GM12878 (cell line): Measurements from ENCODE around the gene LHX5. TPM values are rescaled to one million over a fixed set of nuclear protein-coding genes. Genes with fewer than 3 reads are reported as not detected.

Experiments
- ATAC-seq: fragments of 200-7000 bp; cut with Tn5 transposase; 3 replicates; pipeline ENCODE4 v1.9.1; 2020; ENCODE audit warnings: mild to moderate bottlenecking, moderate library complexity
- BruUV-seq: library from RNA; stranded (reverse); fragments of 400-500 nt; replicated peaks from 2 replicates; lab custom pipeline; 2021; lab: Mats Ljungman, UMichigan
- CTCF ChIA-PET: fragments of 300-600 bp; sonication (Branson Sonifier 250); formaldehyde crosslinking; extraction: SDS; loops from one replicate; lab custom pipeline; 2021; ENCODE audit warnings: inconsistent platforms; lab: Yijun Ruan, JAX
- POLR2A ChIA-PET: fragments of 350-600 bp; formaldehyde crosslinking; extraction: SDS; loops from one replicate; lab custom pipeline; 2021; ENCODE audit warnings: inconsistent platforms; lab: Charles Lee
- RAD21 ChIA-PET: fragments of 300-600 bp; sonication (Branson Sonifier 250); formaldehyde crosslinking; loops from one replicate; lab custom pipeline; 2023; ENCODE audit warnings: antibody characterized with exemption; ENCODE audit not compliant: unreplicated experiment; lab: Charles Lee
- SMC1A ChIA-PET: fragments of 300-600 bp; sonication (Branson Sonifier 250); formaldehyde crosslinking; loops from one replicate; lab custom pipeline; 2023; ENCODE audit not compliant: unreplicated experiment, uncharacterized antibody; lab: Charles Lee
- DNase-seq: peaks from one replicate; pipeline ENCODE4 v3.0.0-alpha.2; 2011; ENCODE audit warnings: low read depth, low spot score
- FAIRE-seq: peaks from 3 replicates; lab custom pipeline; 2011; peaks lifted over from hg19 to GRCh38; lab: Jason Lieb, UNC
- H2AFZ ChIP-seq: 2 replicates; pipeline ENCODE4 v1.6.0; 2011; ENCODE audit warnings: low read depth, low read length, control low read depth; ENCODE audit not compliant: control insufficient read depth
- H3K27ac ChIP-seq: 2 replicates; pipeline ENCODE4 v1.5.1; 2011; ENCODE audit warnings: control low read depth; ENCODE audit not compliant: control insufficient read depth, insufficient read depth
- H3K27me3 ChIP-seq, 2 experiments: replicated peaks in 1 of 2; 2 replicates each; pipeline versions ENCODE4 v1.6.0 to v1.6.1; 2011; ENCODE audit warnings: low read length in 1 of 2; ENCODE audit not compliant: control insufficient read depth in 2 of 2, insufficient read depth in 2 of 2
- H3K36me3 ChIP-seq, 2 experiments: 2 replicates each; pipeline ENCODE4 v1.5.1; 2011; ENCODE audit warnings: low read length in 1 of 2; ENCODE audit not compliant: control insufficient read depth in 2 of 2, insufficient read depth in 2 of 2
- H3K4me1 ChIP-seq: 2 replicates; pipeline ENCODE4 v1.6.1; 2011; ENCODE audit warnings: mild to moderate bottlenecking, low read length, moderate library complexity, mixed read lengths; ENCODE audit not compliant: control insufficient read depth, insufficient read depth
- H3K4me2 ChIP-seq: 2 replicates; pipeline ENCODE4 v1.6.0; 2011; ENCODE audit warnings: control low read depth; ENCODE audit not compliant: control insufficient read depth, insufficient read depth
- H3K4me3 ChIP-seq: fragments of 200-600 bp; sonication (generic); 2 replicates; pipeline ENCODE4 v1.5.1; 2016
- H3K79me2 ChIP-seq: 2 replicates; pipeline ENCODE4 v1.6.0; 2011; ENCODE audit warnings: low read length; ENCODE audit not compliant: control insufficient read depth, insufficient read depth
- H3K9ac ChIP-seq: 2 replicates; pipeline ENCODE4 v1.8.0; 2011; ENCODE audit warnings: low read length, control low read depth, mixed read lengths; ENCODE audit not compliant: control insufficient read depth, insufficient read depth
- H3K9me3 ChIP-seq: replicated peaks from 3 replicates; pipeline ENCODE4 v1.5.1; 2011; ENCODE audit warnings: mild to moderate bottlenecking, low read length; ENCODE audit not compliant: control insufficient read depth, insufficient read depth
- H4K20me1 ChIP-seq: 2 replicates; pipeline ENCODE4 v1.6.0; 2011; ENCODE audit not compliant: control insufficient read depth, insufficient read depth
- KDM1A ChIP-seq: fragments of 200-600 bp; sonication (generic); IDR thresholded peaks from 2 replicates; pipeline ENCODE4 v1.6.1; 2016; ENCODE audit warnings: borderline replicate concordance
- TCF12 ChIP-seq: IDR thresholded peaks from 2 replicates; pipeline ENCODE4 v1.6.1; 2011; ENCODE audit warnings: low read depth, mild to moderate bottlenecking, low read length
- WGBS: methylation state at CpG from one replicate; pipeline ENCODE4 v1.1.6; 2016; ENCODE audit warnings: low lambda C conversion rate; ENCODE audit not compliant: insufficient replicate concordance, insufficient coverage; ENCODE audit errors: missing lambda C conversion rate; 5-methylcytosine and 5-hydroxymethylcytosine counted together
- in situ Hi-C: fragments of 300-500 bp; cut with MboI; formaldehyde crosslinking; loops from 9 replicates; pipeline ENCODE4 v1.14.3; 2018; ENCODE audit warnings: mixed read lengths
- intact Hi-C: fragments of 100-400 bp; cut with micrococcal nuclease; formaldehyde crosslinking; loops from one replicate; pipeline ENCODE4 v1.14.2; 2022; ENCODE audit not compliant: unreplicated experiment
- polyA plus RNA-seq, 11 experiments: library from polyadenylated mRNA; depleted of rRNA in 4 of 11; unstranded in 6 of 11; stranded (reverse) in 5 of 11; fragments of >200 nt; fragmentation: Nextera tagmentation in 4 of 11; fragmentation: Illumina TruSeq in 1 of 11; extraction: Ambion mirVana in 4 of 11; extraction: Trizol in 1 of 11; gene quantifications; 1 replicate in 1 of 11; 2 replicates in 10 of 11; pipeline versions ENCODE4 v1.2.1 to v1.2.3, GENCODE V29; 2011 to 2016; ENCODE audit warnings: inconsistent platforms in 2 of 11, missing spikeins in 2 of 11, low read depth in 1 of 11
- total RNA-seq, 4 experiments: library from RNA; depleted of rRNA in 3 of 4; stranded (reverse); fragments of >200 nt in 3 of 4; fragmentation: Illumina TruSeq in 1 of 4; extraction: Trizol in 1 of 4; gene quantifications; 2 replicates each; pipeline versions ENCODE4 v1.2.1 to v1.2.3, GENCODE V29; 2013 to 2021
- TF ChIP-seq, protein P1 (sequence below): fragments of 450-650 bp; IDR thresholded peaks from 2 replicates; pipeline ENCODE4 v1.6.1; 2017; ENCODE audit warnings: mild to moderate bottlenecking, moderate library complexity
- TF ChIP-seq, protein P2 (sequence below), 3 experiments: IDR thresholded peaks in 2 of 3; conservative IDR thresholded peaks in 1 of 3; 2 replicates each; pipeline ENCODE4 v1.5.1; 2011; ENCODE audit warnings: low read depth in 3 of 3, low read length in 3 of 3, mild to moderate bottlenecking in 3 of 3, control low read depth in 2 of 3, moderate library complexity in 2 of 3, inconsistent platforms in 1 of 3, mixed read lengths in 1 of 3; ENCODE audit not compliant: control insufficient read depth in 2 of 3, insufficient read depth in 1 of 3; ENCODE audit errors: extremely low read depth in 1 of 3
- TF ChIP-seq, protein P3 (sequence below): fragments of 450-650 bp; IDR thresholded peaks from 2 replicates; pipeline ENCODE4 v1.6.1; 2017; ENCODE audit warnings: mild to moderate bottlenecking, low read depth, inconsistent platforms; ENCODE audit not compliant: poor library complexity, severe bottlenecking

Gene LHX5
- total and polyA plus RNA-seq, 10 of the 15 experiments (the other 5 are each of a cell fraction or from before 2014, with no cell fraction given): 0.03 TPM; not detected in 9

DNA sequence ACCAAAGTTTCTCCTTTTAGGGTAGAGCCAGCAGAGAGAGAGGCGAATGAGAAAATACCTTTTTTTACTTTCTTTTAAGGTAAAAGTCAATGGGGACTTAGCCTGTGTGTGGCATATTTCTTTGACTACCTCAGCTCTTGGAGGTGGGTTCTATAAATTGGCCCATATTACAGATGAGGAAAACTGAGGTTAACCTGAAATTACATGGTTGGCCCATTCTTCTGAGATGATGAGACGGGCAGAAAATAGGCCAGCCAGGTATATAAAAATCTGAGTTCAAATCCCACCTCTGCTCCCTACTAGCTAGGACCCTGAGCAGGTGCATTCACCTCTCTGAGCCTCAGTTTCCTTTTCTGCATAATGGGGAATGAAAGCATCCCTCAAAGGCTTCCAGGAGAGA, 22.4 kb downstream of the LHX5 start:
- no peaks in the 10 kb centered on the region for H3K27me3 ChIP-seq
- in situ Hi-C loops: no loop called here
- ChIA-PET POLR2A (no interaction called here), SMC1A (no interaction called here), RAD21 (no interaction called here), CTCF (interaction anchor here (0.6 kb wide), 1 partner anchor 29 kb away, joined by 3 read pairs; no protein-coding TSS in a partner anchor)
- no peaks in the 10 kb centered on the region for H3K79me2 ChIP-seq
- H3K4me1 ChIP-seq: no peaks in the 10 kb centered on the region
- no peak overlapping the region for H3K9ac ChIP-seq
- BruUV-seq: no TSS peak
- DNase-seq: no peak
- no peaks in the 10 kb centered on the region; the same call in 2 of the 3 replicates for H3K9me3 ChIP-seq
- no peak overlapping the region for H3K4me2 ChIP-seq
- H2AFZ ChIP-seq: no peak overlapping the region
- no peaks in the 10 kb centered on the region for H4K20me1 ChIP-seq
- 72% methylated on average over 2 of the region's 2 CpGs for WGBS
- no peak overlapping the region for H3K4me3 ChIP-seq
- H3K27ac ChIP-seq: no peak overlapping the region
- no peak for FAIRE-seq
- intact Hi-C loops: no loop called here
- no peaks in the 10 kb centered on the region for H3K36me3 ChIP-seq
- no peak for ATAC-seq
- no peak for TF ChIP-seq TCF12
- TF ChIP-seq, protein P1, sequence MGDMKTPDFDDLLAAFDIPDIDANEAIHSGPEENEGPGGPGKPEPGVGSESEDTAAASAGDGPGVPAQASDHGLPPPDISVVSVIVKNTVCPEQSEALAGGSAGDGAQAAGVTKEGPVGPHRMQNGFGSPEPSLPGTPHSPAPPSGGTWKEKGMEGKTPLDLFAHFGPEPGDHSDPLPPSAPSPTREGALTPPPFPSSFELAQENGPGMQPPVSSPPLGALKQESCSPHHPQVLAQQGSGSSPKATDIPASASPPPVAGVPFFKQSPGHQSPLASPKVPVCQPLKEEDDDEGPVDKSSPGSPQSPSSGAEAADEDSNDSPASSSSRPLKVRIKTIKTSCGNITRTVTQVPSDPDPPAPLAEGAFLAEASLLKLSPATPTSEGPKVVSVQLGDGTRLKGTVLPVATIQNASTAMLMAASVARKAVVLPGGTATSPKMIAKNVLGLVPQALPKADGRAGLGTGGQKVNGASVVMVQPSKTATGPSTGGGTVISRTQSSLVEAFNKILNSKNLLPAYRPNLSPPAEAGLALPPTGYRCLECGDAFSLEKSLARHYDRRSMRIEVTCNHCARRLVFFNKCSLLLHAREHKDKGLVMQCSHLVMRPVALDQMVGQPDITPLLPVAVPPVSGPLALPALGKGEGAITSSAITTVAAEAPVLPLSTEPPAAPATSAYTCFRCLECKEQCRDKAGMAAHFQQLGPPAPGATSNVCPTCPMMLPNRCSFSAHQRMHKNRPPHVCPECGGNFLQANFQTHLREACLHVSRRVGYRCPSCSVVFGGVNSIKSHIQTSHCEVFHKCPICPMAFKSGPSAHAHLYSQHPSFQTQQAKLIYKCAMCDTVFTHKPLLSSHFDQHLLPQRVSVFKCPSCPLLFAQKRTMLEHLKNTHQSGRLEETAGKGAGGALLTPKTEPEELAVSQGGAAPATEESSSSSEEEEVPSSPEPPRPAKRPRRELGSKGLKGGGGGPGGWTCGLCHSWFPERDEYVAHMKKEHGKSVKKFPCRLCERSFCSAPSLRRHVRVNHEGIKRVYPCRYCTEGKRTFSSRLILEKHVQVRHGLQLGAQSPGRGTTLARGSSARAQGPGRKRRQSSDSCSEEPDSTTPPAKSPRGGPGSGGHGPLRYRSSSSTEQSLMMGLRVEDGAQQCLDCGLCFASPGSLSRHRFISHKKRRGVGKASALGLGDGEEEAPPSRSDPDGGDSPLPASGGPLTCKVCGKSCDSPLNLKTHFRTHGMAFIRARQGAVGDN: no peak

DNA sequence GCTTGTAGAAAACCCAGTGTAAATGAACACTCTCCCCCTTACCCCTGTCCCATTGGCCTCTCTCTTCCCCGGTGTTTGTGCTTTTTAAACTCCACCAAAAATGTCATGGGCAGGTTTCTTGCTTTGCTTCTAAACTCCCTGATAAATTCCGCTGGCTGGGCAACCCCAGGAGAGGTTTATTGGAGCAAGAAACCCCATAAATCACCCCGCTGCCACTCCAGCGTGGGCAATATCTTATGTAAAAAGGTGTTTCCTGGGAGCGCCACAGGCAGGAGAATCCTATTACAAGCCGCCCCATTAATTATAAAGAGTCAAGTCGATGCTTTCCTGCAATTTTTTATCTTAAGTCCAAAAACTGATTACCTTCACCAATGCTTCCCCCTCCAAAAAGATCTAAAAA, 22.8 kb downstream of the LHX5 start:
- H3K27me3 ChIP-seq: no peaks in the 10 kb centered on the region; a peak in 1 of 4 replicates
- H3K4me2 ChIP-seq: no peak overlapping the region
- ChIA-PET POLR2A (no interaction called here), RAD21 (no interaction called here), SMC1A (no interaction called here), CTCF (no interaction called here)
- no peaks in the 10 kb centered on the region; the same call in 2 of the 3 replicates for H3K9me3 ChIP-seq
- H4K20me1 ChIP-seq: no peaks in the 10 kb centered on the region
- DNase-seq (no peak), FAIRE-seq (no peak), ATAC-seq (no peak)
- H3K4me3 ChIP-seq: no peak overlapping the region
- no peaks in the 10 kb centered on the region for H3K4me1 ChIP-seq
- H3K36me3 ChIP-seq: no peaks in the 10 kb centered on the region
- in situ Hi-C loops (no loop called here), intact Hi-C loops (no loop called here)
- 13% methylated on average over 7 of the region's 7 CpGs for WGBS
- no peak overlapping the region for H3K9ac ChIP-seq
- no peak for TF ChIP-seq KDM1A
- TF ChIP-seq, protein P2, sequence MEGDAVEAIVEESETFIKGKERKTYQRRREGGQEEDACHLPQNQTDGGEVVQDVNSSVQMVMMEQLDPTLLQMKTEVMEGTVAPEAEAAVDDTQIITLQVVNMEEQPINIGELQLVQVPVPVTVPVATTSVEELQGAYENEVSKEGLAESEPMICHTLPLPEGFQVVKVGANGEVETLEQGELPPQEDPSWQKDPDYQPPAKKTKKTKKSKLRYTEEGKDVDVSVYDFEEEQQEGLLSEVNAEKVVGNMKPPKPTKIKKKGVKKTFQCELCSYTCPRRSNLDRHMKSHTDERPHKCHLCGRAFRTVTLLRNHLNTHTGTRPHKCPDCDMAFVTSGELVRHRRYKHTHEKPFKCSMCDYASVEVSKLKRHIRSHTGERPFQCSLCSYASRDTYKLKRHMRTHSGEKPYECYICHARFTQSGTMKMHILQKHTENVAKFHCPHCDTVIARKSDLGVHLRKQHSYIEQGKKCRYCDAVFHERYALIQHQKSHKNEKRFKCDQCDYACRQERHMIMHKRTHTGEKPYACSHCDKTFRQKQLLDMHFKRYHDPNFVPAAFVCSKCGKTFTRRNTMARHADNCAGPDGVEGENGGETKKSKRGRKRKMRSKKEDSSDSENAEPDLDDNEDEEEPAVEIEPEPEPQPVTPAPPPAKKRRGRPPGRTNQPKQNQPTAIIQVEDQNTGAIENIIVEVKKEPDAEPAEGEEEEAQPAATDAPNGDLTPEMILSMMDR (IDR thresholded peaks at IDR 0.05 in 2 of 3, conservative IDR thresholded peaks at IDR 0.05 in 1 of 3; ENCODE audit: control insufficient read depth in 2 of 3, extremely low read depth in 1 of 3, insufficient read depth in 1 of 3, low read depth in 3 of 3, low read length in 3 of 3): no peak
- TF ChIP-seq, protein P3, sequence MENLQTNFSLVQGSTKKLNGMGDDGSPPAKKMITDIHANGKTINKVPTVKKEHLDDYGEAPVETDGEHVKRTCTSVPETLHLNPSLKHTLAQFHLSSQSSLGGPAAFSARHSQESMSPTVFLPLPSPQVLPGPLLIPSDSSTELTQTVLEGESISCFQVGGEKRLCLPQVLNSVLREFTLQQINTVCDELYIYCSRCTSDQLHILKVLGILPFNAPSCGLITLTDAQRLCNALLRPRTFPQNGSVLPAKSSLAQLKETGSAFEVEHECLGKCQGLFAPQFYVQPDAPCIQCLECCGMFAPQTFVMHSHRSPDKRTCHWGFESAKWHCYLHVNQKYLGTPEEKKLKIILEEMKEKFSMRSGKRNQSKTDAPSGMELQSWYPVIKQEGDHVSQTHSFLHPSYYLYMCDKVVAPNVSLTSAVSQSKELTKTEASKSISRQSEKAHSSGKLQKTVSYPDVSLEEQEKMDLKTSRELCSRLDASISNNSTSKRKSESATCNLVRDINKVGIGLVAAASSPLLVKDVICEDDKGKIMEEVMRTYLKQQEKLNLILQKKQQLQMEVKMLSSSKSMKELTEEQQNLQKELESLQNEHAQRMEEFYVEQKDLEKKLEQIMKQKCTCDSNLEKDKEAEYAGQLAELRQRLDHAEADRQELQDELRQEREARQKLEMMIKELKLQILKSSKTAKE: no peak
- no peak overlapping the region for H2AFZ ChIP-seq
- no peak overlapping the region for H3K27ac ChIP-seq
- BruUV-seq: no TSS peak
- no peaks in the 10 kb centered on the region for H3K79me2 ChIP-seq
